Measurements from ENCODE around the gene PLK5. TPM values are rescaled to one million over a fixed set of nuclear protein-coding genes. Genes with fewer than 3 reads are reported as not detected.
"Not testable (repeated sequence)": the region's sequence is repeated elsewhere in the genome, so short reads cannot be mapped to it uniquely, and the experiment has no call there.

Gene PLK5
- total RNA-seq, 2 donors from 2014 or later, result not detected

- ATAC-seq, result no peak
- no peak overlapping the region for H3K27ac Mint-ChIP-seq
- no peak for DNase-seq (ENCODE audit: low spot score in 2 of 2)
These were observed 5.5 kb downstream of the PLK5 start for GRCh38 chr19:1529430-1529816.

DNA sequence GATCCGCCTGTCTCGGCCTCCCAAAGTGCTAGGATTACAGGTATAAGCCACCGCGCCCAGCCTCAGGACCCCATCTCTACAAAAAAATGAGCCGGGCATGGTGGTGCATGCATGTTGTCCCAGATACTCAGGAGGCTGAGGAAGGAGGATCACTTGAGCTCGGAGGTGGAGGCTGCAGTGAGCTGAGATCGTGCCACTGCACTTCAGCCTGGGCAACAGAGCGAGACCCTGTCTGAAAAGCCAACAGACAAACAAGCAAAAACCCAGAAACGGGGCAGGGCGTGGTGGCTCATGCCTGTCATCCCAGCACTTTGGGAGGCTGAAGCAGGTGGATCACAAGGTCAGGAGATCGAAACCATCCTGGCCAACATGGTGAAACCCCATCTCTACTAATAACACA, 7.0 kb downstream of the PLK5 start:
- H3K27ac Mint-ChIP-seq; H3K36me3 Mint-ChIP-seq; ATAC-seq; H3K9me3 Mint-ChIP-seq; DNase-seq (ENCODE audit: low spot score in 2 of 2): not testable (repeated sequence)

More at GRCh38 chr19:1529430-1529816, 5.5 kb downstream of the PLK5 start:
- H3K36me3 Mint-ChIP-seq, result peaks cover 0 to 5% of the 10 kb centered on the region in 2 donors
- H3K9me3 Mint-ChIP-seq, result no peaks in the 10 kb centered on the region

- no peaks in the 10 kb centered on the region for H3K36me3 Mint-ChIP-seq
These were observed 7.7 kb downstream of the PLK5 start for GRCh38 chr19:1531587-1531986.

GRCh38 chr19:1532003-1532402, 8.1 kb downstream of the PLK5 start:
- Mint-ChIP-seq H3K9me3 (no peaks in the 10 kb centered on the region), H3K36me3 (no peaks in the 10 kb centered on the region), H3K27ac (no peak overlapping the region)
- no peak for ATAC-seq
- DNase-seq (ENCODE audit: low spot score in 2 of 2), result no peak

More at GRCh38 chr19:1531587-1531986, 7.7 kb downstream of the PLK5 start:
- ATAC-seq, result no peak
- no peak for DNase-seq (ENCODE audit: low spot score in 2 of 2)
- no peak overlapping the region for H3K27ac Mint-ChIP-seq
- H3K9me3 Mint-ChIP-seq, result no peaks in the 10 kb centered on the region

GRCh38 chr19:1533510-1534150, 9.8 kb downstream of the PLK5 start:
- DNase-seq (ENCODE audit: low spot score in 2 of 2) (no peak), ATAC-seq (no peak)
- Mint-ChIP-seq H3K27ac (no peak overlapping the region), H3K36me3 (no peaks in the 10 kb centered on the region), H3K9me3 (no peaks in the 10 kb centered on the region)

- no peak for ATAC-seq
- no peaks in the 10 kb centered on the region for H3K36me3 Mint-ChIP-seq
- H3K27ac Mint-ChIP-seq, result no peak overlapping the region
- no peaks in the 10 kb centered on the region for H3K9me3 Mint-ChIP-seq
- no peak for DNase-seq (ENCODE audit: low spot score in 2 of 2)
These were observed 11.1 kb downstream of the PLK5 start for GRCh38 chr19:1534972-1535371.

GRCh38 chr19:1535699-1536098, 11.8 kb downstream of the PLK5 start:
- not testable (repeated sequence) for H3K9me3 Mint-ChIP-seq; H3K36me3 Mint-ChIP-seq; H3K27ac Mint-ChIP-seq; DNase-seq (ENCODE audit: low spot score in 2 of 2); ATAC-seq

DNA sequence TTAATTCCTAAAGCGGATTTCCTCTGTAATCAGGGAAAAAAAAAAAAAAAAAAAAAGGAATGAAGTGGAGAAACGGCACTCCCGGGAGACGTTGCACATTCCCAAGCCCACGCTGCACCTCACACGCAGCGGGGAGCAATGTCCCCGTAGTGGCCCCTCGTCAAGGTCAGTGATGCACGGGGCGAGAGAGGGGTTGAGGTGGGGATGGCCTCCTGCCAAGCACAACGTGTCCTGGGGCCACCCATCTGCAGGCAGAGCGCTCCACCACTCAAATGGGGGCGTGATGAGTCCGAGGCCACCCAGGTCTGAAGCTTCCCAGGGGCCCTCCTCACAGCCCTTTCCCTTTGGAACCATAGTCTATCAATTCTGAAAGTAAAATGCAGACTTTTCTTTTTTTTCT, 15.1 kb downstream of the PLK5 start:
- Mint-ChIP-seq H3K27ac (no peak overlapping the region), H3K9me3 (no peaks in the 10 kb centered on the region), H3K36me3 (no peaks in the 10 kb centered on the region)
- DNase-seq (ENCODE audit: low spot score in 2 of 2), result no peak
- no peak for ATAC-seq

DNA sequence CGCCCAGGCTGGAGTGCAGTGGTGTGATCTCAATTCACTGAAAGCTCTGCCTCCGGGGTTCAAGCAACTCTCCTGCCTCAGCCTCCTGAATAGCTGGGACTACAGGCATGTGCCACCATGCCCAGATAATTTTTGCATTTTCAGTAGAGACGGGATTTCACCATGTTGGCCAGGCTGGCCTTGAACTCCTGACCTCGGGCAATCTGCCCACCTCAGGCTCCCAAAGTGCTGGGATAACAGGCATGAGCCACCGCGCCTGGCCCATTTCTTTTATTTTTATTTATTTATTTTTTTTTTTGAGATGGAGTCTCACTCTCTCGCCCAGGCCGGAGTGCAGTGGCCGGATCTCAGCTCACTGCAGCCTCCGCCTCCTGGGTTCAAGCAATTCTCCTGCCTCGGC, 15.9 kb downstream of the PLK5 start:
- not testable (repeated sequence) for H3K27ac Mint-ChIP-seq; DNase-seq (ENCODE audit: low spot score in 2 of 2); H3K9me3 Mint-ChIP-seq; H3K36me3 Mint-ChIP-seq; ATAC-seq

GRCh38 chr19:1540365-1540925, 16.6 kb downstream of the PLK5 start:
- peak overlapping the region in 1 of 2 donors; percentile 66 for H3K27ac Mint-ChIP-seq
- ATAC-seq, result no peak
- H3K9me3 Mint-ChIP-seq, result no peaks in the 10 kb centered on the region

GRCh38 chr19:1549332-1549945, 25.6 kb downstream of the PLK5 start:
- Mint-ChIP-seq H3K36me3 (no peaks in the 10 kb centered on the region), H3K9me3 (no peaks in the 10 kb centered on the region), H3K27ac (no peak overlapping the region)
- ATAC-seq (no peak), DNase-seq (ENCODE audit: low spot score in 2 of 2) (no peak)

More at GRCh38 chr19:1540365-1540925, 16.6 kb downstream of the PLK5 start:
- no peak for DNase-seq (ENCODE audit: low spot score in 2 of 2)
- no peaks in the 10 kb centered on the region for H3K36me3 Mint-ChIP-seq

GRCh38 chr19:1551068-1552040, 27.5 kb downstream of the PLK5 start:
- ATAC-seq, result no peak
- H3K36me3 Mint-ChIP-seq, result no peaks in the 10 kb centered on the region
- no peak overlapping the region for H3K27ac Mint-ChIP-seq
- DNase-seq (ENCODE audit: low spot score in 2 of 2), result no peak
- H3K9me3 Mint-ChIP-seq, result no peaks in the 10 kb centered on the region

- H3K27ac Mint-ChIP-seq, result no peak overlapping the region
- no peaks in the 10 kb centered on the region for H3K36me3 Mint-ChIP-seq
- no peak for DNase-seq (ENCODE audit: low spot score in 2 of 2)
- no peaks in the 10 kb centered on the region for H3K9me3 Mint-ChIP-seq
- no peak for ATAC-seq
These were observed 29.5 kb downstream of the PLK5 start for GRCh38 chr19:1553415-1553814.

DNA sequence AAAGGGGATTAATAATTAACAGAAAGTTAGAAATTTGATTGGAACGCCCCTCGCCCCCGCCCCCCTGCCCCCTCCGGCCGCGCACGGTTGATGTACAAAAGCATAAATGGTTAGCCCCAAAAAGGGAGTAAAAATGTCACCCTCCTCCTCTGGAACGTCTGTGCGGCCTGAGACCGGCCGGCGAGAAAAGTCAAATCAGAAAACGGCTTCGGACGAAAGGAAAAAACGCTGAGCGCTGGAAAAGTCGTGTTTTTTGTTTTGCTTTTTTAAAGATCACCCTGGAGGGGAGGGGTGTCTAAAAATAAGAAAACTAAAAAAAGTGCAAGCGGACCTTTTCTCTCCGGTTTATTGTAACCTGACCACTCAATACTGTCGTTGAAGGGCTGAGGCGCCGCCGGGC, 31.1 kb downstream of the PLK5 start:
- DNase-seq (ENCODE audit: low spot score in 2 of 2) (no peak), ATAC-seq (no peak)
- Mint-ChIP-seq H3K36me3 (no peaks in the 10 kb centered on the region), H3K27ac (no peak overlapping the region), H3K9me3 (no peaks in the 10 kb centered on the region)

DNA sequence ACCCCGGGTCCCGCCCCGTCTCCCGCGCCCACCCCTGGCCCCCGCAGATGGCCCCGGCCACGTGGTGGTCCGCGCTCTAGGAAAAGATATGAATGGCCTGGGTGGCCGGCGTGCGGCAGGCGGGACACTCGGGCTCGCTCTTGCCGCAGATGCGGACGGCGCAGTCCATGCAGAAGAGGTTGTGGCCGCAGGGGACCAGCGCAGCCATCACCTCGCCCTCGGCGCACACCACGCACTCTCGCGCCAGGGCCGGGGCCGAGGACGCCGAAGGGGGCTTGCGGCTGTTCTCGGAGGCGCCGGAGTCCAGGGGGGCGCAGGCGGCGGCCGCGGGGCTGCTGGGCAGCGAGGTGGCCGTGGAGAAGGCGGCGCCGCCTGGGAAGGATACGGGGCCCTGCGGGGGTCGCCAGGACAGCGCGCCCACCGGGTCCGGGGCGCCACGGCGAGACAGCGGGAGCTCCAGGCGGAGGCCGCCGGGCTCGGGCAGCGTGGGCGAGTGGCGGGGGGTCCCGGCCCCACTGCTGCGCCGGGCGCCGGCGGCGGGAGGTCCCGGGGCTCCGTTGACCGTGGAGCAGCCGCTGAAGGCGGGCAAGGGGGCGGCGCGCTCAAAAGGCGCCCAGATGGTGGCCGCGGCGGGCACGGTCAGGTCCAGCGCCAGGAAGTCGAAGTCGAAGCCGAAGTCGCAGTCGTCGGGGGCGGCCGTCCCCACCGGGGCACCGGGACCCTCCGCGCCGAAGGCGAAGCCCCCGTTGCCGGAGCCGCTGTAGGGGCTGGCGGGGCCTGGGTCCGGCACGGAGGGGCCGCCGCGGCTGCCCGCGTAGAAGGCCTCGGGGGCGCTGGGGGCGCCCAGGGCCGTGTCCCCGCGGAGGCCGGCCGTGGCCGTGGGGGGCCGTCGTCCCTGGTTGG, 31.9 kb downstream of the PLK5 start:
- no peak for ATAC-seq
- H3K27ac Mint-ChIP-seq, result no peak overlapping the region
- no peaks in the 10 kb centered on the region for H3K9me3 Mint-ChIP-seq
- no peaks in the 10 kb centered on the region for H3K36me3 Mint-ChIP-seq
- no peak for DNase-seq (ENCODE audit: low spot score in 2 of 2)

- DNase-seq (ENCODE audit: low spot score in 2 of 2) (no peak), ATAC-seq (no peak)
- Mint-ChIP-seq H3K36me3 (no peaks in the 10 kb centered on the region), H3K9me3 (no peaks in the 10 kb centered on the region), H3K27ac (no peak overlapping the region)
These were observed 32.7 kb downstream of the PLK5 start for GRCh38 chr19:1556390-1557070.
